Uterus (tissue), 4 donors: ENCODE measurements around the gene LRRC75B. TPM values are rescaled to one million over a fixed set of nuclear protein-coding genes. Genes with fewer than 3 reads are reported as not detected.
"Not testable (repeated sequence)": the region's sequence is repeated elsewhere in the genome, so short reads cannot be mapped to it uniquely, and the experiment has no call there.

Experiments used
- DNase-seq, 2 donors: peaks; one replicate each; pipeline ENCODE4 v3.0.0-alpha.2; 2019 to 2020
- H3K27ac ChIP-seq, 2 donors: fragments of 200-600 bp; sonication (generic); 1 replicate in 1 of 2; 2 replicates in 1 of 2; pipeline ENCODE4 v1.5.1; 2016 to 2018
- H3K27me3 ChIP-seq, 2 donors: fragments of 200-600 bp; sonication (generic); one replicate each; pipeline ENCODE4 v1.5.1; 2018 to 2019; ENCODE audit warnings: control low read depth in 1 of 2
- H3K36me3 ChIP-seq, 2 donors: fragments of 200-600 bp; sonication (generic); one replicate each; pipeline ENCODE4 v1.5.1; 2019; ENCODE audit warnings: control low read depth in 1 of 2
- H3K4me1 ChIP-seq, 2 donors: fragments of 200-600 bp; sonication (generic); one replicate each; pipeline ENCODE4 v1.5.1; 2018 to 2019; ENCODE audit warnings: control low read depth in 1 of 2
- H3K4me3 ChIP-seq, 2 donors: fragments of 200-600 bp; sonication (generic); 1 replicate in 1 of 2; 2 replicates in 1 of 2; pipeline ENCODE4 v1.5.1; 2018 to 2019; ENCODE audit warnings: mild to moderate bottlenecking in 1 of 2
- H3K9me3 ChIP-seq, 2 donors: fragments of 200-600 bp; sonication (generic); one replicate each; pipeline ENCODE4 v1.5.1; 2019; ENCODE audit warnings: control low read depth in 1 of 2
- intact Hi-C: fragments of 100-400 bp; cut with DNase I; formaldehyde crosslinking; loops from one replicate; pipeline ENCODE4 v1.15.1; 2023; ENCODE audit warnings: low total_unique reads
- total RNA-seq, 4 donors: library from RNA; depleted of rRNA in 3 of 4; stranded (reverse); fragments of >200 nt in 3 of 4; gene quantifications; one replicate each; pipeline versions ENCODE4 v1.1.0 to v1.2.4, GENCODE V29; 2014 to 2023
- TF ChIP-seq, protein P1 (sequence below), 4 experiments: fragments of 200-600 bp in 2 of 4; fragments of 450-650 bp in 2 of 4; sonication (generic) in 2 of 4; IDR thresholded peaks; one replicate each; pipeline ENCODE4 v1.5.1; 2016 to 2019; ENCODE audit warnings: antibody characterized with exemption in 4 of 4, mild to moderate bottlenecking in 2 of 4, moderate library complexity in 1 of 4
- donor health status: DM: yes; HTN: yes; CAD: no.

Gene LRRC75B
- total RNA-seq, 4 donors from 2014 or later: 0.88 to 16.2 (median 8.2) TPM

DNA sequence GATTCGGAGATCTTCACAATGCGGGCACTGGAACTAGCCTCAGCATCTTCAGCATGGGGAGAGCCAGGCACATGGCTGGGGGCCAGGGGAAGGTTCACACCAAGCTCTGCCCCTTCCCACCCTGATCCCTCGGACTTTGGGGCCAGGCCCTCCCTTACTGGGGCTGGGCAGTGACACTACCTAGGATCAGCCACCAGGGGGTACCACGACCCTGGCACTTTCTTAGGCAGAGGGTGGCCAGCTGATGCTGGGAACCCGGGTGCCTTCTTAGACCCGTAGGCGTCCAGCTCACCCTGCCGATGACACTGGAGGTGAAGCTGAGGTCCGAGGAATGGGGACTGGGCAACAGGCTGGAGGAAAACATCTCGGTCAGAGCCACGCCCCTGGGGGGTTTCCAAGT, 36.2 kb upstream of the LRRC75B start:
- intact Hi-C loops: not testable (repeated sequence)

DNA sequence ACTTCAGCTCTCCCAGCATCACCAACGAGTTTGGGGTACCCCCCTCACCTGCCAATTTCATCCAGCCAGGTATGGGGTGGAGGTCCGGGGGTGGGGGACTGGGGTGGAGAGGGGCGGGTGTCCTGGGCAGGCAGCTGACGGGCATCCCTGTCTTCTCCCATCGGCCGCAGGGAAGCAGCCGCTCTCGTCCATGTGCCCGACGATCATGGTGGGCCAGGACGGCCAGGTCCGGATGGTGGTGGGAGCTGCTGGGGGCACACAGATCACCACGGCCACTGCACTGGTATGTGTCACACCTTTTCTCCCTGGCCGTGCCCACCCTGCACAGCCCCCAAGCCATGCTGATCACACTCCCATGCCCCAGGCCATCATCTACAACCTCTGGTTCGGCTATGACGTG, 35.0 kb upstream of the LRRC75B start:
- H3K4me1 ChIP-seq, H3K36me3 ChIP-seq, H3K27ac ChIP-seq, H3K27me3 ChIP-seq, DNase-seq, H3K4me3 ChIP-seq, H3K9me3 ChIP-seq, intact Hi-C loops: not testable (repeated sequence)

More for the DNA sequence above, 36.2 kb upstream of the LRRC75B start:
- DNase-seq, H3K9me3 ChIP-seq, H3K4me3 ChIP-seq, H3K36me3 ChIP-seq, H3K27me3 ChIP-seq, H3K27ac ChIP-seq, H3K4me1 ChIP-seq: not testable (repeated sequence)
- TF ChIP-seq, protein P1, sequence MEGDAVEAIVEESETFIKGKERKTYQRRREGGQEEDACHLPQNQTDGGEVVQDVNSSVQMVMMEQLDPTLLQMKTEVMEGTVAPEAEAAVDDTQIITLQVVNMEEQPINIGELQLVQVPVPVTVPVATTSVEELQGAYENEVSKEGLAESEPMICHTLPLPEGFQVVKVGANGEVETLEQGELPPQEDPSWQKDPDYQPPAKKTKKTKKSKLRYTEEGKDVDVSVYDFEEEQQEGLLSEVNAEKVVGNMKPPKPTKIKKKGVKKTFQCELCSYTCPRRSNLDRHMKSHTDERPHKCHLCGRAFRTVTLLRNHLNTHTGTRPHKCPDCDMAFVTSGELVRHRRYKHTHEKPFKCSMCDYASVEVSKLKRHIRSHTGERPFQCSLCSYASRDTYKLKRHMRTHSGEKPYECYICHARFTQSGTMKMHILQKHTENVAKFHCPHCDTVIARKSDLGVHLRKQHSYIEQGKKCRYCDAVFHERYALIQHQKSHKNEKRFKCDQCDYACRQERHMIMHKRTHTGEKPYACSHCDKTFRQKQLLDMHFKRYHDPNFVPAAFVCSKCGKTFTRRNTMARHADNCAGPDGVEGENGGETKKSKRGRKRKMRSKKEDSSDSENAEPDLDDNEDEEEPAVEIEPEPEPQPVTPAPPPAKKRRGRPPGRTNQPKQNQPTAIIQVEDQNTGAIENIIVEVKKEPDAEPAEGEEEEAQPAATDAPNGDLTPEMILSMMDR (IDR thresholded peaks at IDR 0.05): peak; percentile 12 to 35 (median 29)

DNA sequence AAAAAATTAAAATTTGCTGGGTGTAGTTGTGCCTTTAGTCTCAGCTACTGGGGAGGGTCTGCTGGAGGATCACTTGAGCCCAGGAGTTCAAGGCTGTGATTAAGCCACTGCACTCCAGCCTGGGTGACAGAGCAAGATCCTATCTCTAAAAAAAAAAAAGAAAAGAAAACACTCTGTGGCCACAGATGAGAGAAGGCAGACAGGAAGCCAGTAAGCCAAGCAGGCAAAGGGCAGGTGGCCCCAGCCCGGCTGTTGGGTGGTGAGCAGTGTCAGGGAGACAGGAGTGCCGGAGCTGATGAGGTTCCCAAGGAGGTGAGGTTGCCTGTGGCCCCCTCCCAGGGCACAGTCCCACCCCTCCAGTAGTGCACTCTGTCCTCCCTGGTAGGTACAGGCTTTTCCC, 29.7 kb upstream of the LRRC75B start:
- intact Hi-C loops: not testable (repeated sequence)

DNA sequence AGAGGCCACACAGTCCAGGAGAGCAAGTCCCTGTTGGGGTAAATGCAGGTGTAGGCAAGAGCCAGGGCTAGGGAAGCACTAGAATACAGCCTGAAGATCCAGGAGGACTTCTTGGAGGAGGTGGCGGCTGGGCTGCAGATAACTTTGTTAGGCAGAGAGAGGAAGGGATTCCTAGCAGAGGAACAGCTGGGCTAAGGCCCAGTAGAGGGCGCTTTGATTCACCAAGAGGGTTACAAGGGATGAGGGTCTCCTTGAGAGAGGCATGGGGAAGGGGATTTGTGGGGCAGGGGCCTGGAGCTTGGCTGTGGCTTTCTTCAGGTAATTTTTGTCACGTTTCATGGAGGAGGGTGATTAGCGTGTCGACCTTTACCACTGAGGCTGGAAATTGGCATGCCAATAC, 28.4 kb upstream of the LRRC75B start:
- DNase-seq, H3K36me3 ChIP-seq, H3K27me3 ChIP-seq, H3K4me1 ChIP-seq, H3K9me3 ChIP-seq, H3K4me3 ChIP-seq, intact Hi-C loops, H3K27ac ChIP-seq: not testable (repeated sequence)

More for the DNA sequence above, 29.7 kb upstream of the LRRC75B start:
- not testable (repeated sequence) for H3K36me3 ChIP-seq, H3K4me3 ChIP-seq, DNase-seq, H3K4me1 ChIP-seq, H3K9me3 ChIP-seq, H3K27me3 ChIP-seq, H3K27ac ChIP-seq

DNA sequence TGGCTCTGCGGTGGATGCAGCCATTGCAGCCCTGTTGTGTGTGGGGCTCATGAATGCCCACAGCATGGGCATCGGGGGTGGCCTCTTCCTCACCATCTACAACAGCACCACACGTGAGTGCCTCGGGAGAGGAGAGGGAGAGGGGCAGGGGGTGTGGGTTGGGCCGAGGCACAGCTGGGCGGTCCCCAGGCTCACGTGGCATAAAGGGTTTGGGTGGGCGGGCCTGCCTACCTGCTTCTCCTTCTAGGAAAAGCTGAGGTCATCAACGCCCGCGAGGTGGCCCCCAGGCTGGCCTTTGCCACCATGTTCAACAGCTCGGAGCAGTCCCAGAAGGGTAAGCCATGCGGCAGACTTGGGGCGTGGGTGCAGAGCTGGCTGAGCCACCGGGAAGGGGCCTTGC, 21.9 kb upstream of the LRRC75B start:
- intact Hi-C loops, H3K36me3 ChIP-seq, H3K27me3 ChIP-seq, H3K27ac ChIP-seq, H3K4me1 ChIP-seq, DNase-seq, H3K4me3 ChIP-seq, H3K9me3 ChIP-seq: not testable (repeated sequence)

DNA sequence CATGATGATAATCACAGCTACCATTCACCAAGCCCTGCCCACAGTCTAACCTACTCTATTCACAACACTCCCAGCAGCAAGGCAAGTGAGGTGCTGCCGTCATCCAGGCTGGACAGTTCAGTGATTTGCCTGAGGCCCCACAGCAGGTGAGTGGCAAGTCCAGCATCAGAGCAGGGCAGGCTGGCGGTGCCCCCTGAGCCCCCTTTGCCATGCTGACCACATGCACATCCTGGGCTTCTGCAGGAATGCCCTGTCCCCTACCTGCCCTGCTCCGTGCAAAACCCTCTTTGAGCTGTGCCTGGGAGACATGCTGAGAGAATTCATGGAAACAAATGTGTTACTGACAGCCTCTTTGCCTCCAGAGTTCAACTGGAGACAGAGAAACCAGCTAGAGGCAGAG, 17.0 kb upstream of the LRRC75B start:
- H3K27ac ChIP-seq, H3K4me3 ChIP-seq, H3K36me3 ChIP-seq, H3K9me3 ChIP-seq, H3K4me1 ChIP-seq, DNase-seq, intact Hi-C loops, H3K27me3 ChIP-seq: not testable (repeated sequence)

DNA sequence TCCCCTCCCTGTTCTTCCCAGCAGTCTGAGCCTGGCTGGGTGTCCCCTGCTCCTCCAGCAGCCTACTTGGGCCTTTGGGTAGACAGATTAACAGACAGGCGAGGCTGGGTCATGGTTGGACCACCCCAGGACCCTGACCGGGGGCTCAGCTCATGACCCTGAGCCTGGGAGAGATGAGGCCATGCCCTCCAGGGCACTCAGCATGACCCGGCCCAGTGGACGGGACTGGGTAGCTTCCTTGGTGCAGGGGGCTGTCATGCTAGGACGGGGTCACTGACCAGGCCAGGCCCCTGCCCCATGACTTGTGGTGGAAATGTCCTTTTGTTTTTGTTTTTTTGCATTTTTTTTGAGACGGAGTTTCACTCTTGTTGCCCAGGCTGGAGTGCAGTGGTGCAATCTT, 15.5 kb upstream of the LRRC75B start:
- H3K27me3 ChIP-seq, DNase-seq, H3K4me1 ChIP-seq, H3K9me3 ChIP-seq, H3K27ac ChIP-seq, intact Hi-C loops, H3K36me3 ChIP-seq, H3K4me3 ChIP-seq: not testable (repeated sequence)

DNA sequence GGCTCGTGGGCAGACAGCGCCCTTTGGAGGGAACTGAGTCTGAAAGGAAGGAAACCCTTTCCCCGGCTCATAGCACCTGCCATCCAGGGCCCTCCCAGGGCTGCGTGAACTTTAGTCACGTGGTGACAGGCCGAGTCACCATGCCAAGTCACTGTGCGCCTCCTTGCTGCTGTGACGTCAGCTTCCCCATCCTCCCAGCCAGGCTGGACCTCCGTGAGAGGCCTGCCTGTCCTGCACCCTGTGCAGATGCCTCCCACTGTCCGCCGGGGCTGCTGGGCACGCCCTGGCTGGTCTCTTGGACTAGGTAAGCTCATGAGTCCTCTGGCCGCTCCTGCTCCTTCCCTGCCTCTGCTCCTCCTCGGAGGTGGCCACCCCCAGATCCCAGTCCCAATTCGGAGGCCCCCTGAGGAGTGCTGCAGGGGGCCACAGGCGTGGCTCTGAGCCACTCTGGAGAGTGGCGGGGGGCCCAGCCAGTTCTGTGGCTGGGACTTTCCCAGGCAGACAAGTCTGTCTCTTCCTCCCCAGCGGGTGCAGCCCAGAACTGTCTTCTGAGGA, 14.6 kb upstream of the LRRC75B start:
- intact Hi-C loops, H3K27ac ChIP-seq, H3K4me1 ChIP-seq, DNase-seq, H3K9me3 ChIP-seq, H3K36me3 ChIP-seq, H3K4me3 ChIP-seq, H3K27me3 ChIP-seq: not testable (repeated sequence)

DNA sequence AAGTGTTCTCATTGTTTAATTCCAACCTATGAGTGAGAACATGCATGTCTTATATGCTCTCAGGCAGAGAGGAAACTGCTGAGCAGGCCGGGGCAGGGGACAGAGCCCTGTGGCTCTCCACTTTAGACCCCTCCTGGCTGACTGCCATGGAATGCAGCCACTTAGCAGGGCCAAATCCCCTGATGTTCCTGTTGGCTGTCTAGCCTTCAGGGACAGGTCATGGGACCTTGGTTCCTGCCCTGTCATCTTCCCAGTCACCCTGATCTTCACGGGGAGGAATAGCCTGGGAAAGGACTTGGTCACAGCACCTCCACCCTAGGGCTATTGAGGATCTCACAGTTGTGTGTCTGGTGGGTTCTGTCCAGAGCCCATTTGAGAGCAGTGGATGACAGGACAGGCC, 13.5 kb upstream of the LRRC75B start:
- DNase-seq, H3K36me3 ChIP-seq, H3K27me3 ChIP-seq, H3K9me3 ChIP-seq, H3K27ac ChIP-seq, H3K4me1 ChIP-seq, H3K4me3 ChIP-seq, intact Hi-C loops: not testable (repeated sequence)

DNA sequence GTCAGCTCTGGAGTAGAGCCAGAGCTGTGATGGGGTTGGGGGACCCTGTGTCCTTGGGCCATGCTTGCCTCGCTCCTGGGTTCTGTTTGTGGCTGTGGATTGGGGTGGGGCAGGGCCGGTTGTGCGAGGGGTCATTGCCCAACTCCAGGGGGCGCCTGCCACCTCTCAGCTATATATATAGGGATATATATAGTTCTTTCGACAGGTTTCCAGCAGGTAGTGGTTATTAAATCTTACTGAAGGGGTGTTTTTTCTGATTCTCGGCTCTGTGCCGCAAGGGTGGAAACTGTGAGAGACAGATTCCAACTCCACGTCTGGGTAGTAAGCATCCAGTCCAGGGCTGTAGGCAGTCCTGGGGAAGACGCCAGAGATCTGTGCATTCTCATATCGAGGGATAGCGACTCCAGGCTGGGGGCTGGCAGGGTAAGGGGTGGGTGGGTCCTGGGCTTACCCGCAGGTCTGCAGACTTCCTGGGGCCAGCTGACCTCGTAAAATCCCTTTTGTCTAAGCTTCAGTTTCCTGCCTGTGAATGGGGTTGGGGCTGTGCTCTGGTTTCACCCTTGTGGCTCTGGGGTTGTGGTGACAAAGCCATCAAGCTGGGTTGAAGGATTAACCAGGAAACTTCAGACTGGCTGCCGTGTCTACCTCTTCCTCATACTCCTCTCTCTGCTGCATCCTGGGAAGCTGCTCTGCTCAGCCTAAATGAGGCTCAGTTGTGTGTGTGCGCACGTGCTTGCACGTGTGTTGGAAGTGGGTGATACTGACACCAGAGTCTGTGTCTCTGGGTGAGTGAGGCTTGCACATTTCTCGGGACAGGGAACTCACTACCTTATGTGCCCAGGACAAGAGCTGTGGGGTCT, 11.1 kb upstream of the LRRC75B start:
- H3K27ac ChIP-seq, H3K9me3 ChIP-seq, intact Hi-C loops, H3K36me3 ChIP-seq, DNase-seq, H3K4me1 ChIP-seq, H3K27me3 ChIP-seq, H3K4me3 ChIP-seq: not testable (repeated sequence)

DNA sequence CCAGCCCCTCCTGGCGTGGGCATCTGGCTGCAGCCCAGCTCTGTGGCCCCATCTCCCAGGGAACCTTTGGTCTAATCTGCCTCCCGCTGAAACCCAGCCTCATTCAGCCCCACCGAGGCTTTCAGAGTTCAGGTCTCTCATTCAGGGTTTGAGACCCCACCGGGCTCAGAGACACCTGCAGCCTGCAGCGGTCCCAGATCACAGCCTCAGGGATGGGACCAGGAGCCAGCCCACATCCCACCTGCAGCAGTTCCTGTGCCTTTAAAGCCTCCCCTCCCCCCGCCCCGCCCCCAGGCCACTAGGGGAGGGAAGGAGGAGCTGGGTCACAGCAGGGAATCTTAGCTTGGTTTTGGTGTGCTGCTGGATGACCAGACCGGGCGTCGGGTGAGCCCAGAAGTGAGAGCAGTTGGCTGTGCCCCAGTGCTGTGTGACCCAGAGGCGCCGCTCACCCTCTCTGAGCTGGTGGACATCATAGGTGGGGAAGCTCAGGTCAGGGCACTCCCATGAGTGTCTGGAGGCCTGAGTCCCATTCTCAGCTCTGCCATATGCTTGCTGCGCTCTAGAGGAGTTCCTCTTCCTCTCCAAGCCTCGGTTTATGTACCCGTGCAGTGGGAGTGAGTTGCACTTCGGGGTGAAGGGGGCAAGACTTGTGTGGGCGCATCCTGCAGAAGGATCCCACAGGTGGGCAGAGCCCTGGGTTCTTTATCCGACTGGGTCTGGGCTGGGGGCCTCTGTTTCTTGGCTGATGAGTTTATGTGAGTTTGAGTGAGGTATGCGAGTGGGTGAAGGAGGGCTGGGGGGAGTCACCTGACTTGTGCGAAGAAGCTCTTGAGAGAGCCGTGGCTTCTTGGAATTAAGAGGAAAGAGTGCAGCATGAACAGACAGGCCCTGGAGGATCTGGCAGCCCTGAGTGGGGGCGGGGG, 10.2 kb upstream of the LRRC75B start, which contains the start of gene GGT1:
Gene GGT1 (plus strand): TSS at position 347 of the 923 bp plus-strand sequence. CDS start 7,889 bp downstream, outside the sequence.
- H3K9me3 ChIP-seq, H3K4me1 ChIP-seq, DNase-seq, H3K27me3 ChIP-seq, H3K4me3 ChIP-seq, H3K36me3 ChIP-seq, intact Hi-C loops, H3K27ac ChIP-seq: not testable (repeated sequence)
